Liver (tissue), 3 donors: Measurements from ENCODE around the gene CDK5RAP2.

Source experiments
- CTCF ChIP-seq: fragments of 150-350 bp; IDR thresholded peaks from 2 replicates; pipeline ENCODE4 v1.5.1; 2017; ENCODE audit warnings: improper control_type of control experiment, low read depth, low read length; ENCODE audit not compliant: missing input control
- HNF4A ChIP-seq, 2 donors: conservative IDR thresholded peaks; 2 replicates each; pipeline ENCODE4 v1.6.1; 2016; ENCODE audit warnings: antibody characterized with exemption in 2 of 2, mild to moderate bottlenecking in 2 of 2
- MAX ChIP-seq: IDR thresholded peaks from 2 replicates; pipeline ENCODE4 v1.6.1; 2016; ENCODE audit warnings: antibody characterized with exemption
- NR2F2 ChIP-seq: IDR thresholded peaks from 2 replicates; pipeline ENCODE4 v1.6.1; 2016; ENCODE audit warnings: antibody characterized with exemption
- RAD21 ChIP-seq, 2 donors: IDR thresholded peaks; 2 replicates each; pipeline ENCODE4 v1.6.1; 2016; ENCODE audit warnings: antibody characterized with exemption in 2 of 2, mild to moderate bottlenecking in 2 of 2
- SP1 ChIP-seq: IDR thresholded peaks from 2 replicates; pipeline ENCODE4 v1.6.1; 2018; ENCODE audit warnings: antibody characterized with exemption, mild to moderate bottlenecking
- TAF1 ChIP-seq: conservative IDR thresholded peaks from 2 replicates; pipeline ENCODE4 v1.6.1; 2016; ENCODE audit warnings: antibody characterized with exemption, mild to moderate bottlenecking
- YY1 ChIP-seq: IDR thresholded peaks from 2 replicates; pipeline ENCODE4 v1.6.1; 2016; ENCODE audit warnings: antibody characterized with exemption, mild to moderate bottlenecking
- donor health status: healthy.
- donor health status: healthy.

GRCh38 chr9:120383611-120383998 lies 196.4 kb downstream of the CDK5RAP2 start:
- TF ChIP-seq YY1 = no peak
- no peak for TF ChIP-seq CTCF
- no peak for TF ChIP-seq RAD21 (IDR thresholded peaks at IDR 0.05)
- TF ChIP-seq SP1 = no peak
- no peak for TF ChIP-seq NR2F2
- no peak for TF ChIP-seq HNF4A (conservative IDR thresholded peaks at IDR 0.05)
- TF ChIP-seq MAX = no peak
- no peak for TF ChIP-seq TAF1
